ENCODE data around the gene KIRREL3.

- TF ChIP-seq TAF1 (IDR thresholded peaks at IDR 0.05; ENCODE audit: low read depth, low read length): no peak
- no peak for TF ChIP-seq POLR2A (IDR thresholded peaks at IDR 0.05; ENCODE audit: low read depth, low read length)
- no peak for TF ChIP-seq POLR2AphosphoS5 (IDR thresholded peaks at IDR 0.05; ENCODE audit: low read depth, low read length)
- TF ChIP-seq PAX5 (IDR thresholded peaks at IDR 0.05; ENCODE audit: insufficient read depth, low read length, severe bottlenecking): no peak
- no peak for TF ChIP-seq SPI1 (IDR thresholded peaks at IDR 0.05; ENCODE audit: low read depth, low read length)
- TF ChIP-seq POU2F2 (IDR thresholded peaks at IDR 0.05; ENCODE audit: low read depth, low read length): no peak
These were observed 177.3 kb downstream of the KIRREL3 start for GRCh38 chr11:126823274-126823673.
